HG03571 (cell line): ENCODE results near the gene WWP2.
A peak's percentile ranks its signal among the peaks of the same experiment; 100 is the strongest.
"Not testable (repeated sequence)": the region's sequence is repeated elsewhere in the genome, so short reads cannot be mapped to it uniquely, and the experiment has no call there.

Experiments used
- ATAC-seq: cut with Tn5 transposase; IDR thresholded peaks from one replicate; pipeline ENCODE4 v1.9.1; 2021; ENCODE audit not compliant: unreplicated experiment

WWP2 gene

GRCh38 chr16:69761983-69762813 is at the start of gene WWP2:
WWP2 (plus strand) TSS chr16:69762332; CDS start chr16:69787011, 24,679 bp downstream.
- peak; percentile 78 for ATAC-seq

- no peak for ATAC-seq
These were observed 49.1 kb upstream of the WWP2 start for GRCh38 chr16:69712914-69713581.

DNA sequence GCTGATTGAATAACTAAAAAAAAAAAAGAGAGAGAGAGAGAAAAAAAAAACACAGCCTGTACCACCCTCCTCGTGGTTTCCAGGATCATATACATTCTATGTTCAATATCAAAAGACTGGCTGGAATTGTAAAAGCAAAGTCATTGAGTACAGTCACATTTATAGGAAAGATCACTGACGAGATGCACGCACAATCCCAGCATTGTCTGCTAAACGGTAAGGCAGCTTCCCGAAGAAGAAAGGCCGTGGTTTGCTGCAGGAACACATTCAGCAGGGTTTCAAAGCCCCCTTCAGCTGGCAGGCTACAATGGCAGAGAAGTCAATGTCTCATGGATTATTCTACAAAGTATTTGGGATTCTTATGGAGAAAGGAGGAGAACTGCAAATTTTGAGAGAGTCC is 45.1 kb upstream of the WWP2 start:
- no peak for ATAC-seq

DNA sequence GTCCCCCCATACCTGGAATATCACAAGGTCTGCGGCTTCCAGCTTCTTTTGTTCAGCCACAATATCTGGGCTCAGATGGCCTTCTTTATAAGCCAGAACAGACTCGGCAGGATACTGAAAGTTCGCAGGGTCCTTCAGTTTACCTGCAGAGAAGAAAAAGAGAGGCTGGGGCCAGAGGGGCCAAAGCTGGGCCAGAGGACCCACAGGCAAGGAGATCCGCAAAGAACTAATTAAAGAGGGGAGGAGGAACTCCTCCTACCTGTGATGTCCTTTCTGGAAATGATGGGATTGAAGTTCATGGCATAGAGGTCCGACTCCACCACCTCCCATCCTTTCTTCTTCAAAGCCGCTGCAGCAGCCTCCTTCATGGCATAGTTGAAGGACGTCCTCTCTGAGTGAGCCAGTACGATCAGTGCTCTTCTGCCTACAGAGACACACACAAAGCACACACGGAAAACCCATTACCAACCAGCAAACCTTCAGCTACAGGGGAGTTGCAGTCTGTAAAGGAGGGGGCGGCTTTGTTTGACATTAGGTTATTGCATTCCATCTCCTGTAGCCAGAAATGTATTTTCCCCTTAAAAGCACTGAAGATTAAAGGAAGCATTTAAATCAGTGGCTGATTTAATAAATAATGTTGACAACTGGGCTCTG is 43.9 kb upstream of the WWP2 start:
- no peak for ATAC-seq

DNA sequence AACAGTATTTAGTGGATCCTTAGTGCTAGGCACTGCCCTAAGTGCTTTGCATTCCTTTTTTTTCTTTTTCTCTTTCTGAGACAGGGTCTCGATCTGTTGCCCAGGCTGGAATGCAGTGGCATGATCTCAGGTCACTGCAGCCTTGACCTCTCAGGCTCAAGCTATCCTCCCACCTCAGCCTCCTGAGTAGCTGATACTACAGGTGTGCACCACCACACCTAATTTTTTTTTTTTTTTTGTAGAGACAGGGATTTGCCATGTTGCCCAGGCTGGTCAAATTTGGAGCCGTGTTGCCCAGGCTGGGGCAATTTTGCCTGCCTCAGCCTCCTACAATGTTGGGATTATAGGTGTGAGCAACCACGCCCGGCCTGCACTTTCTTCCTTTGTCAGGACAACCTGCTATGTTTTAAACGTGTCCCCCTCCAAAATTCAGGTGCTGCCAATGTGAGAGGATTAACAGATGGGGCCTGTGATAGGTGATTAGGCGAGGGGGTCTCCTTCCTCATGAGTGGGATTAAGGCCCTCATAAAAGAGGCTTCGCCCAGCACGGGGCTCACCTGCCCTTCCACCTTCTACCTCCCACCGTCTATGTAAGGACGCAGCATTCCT is 41.2 kb upstream of the WWP2 start:
- no peak for ATAC-seq

DNA sequence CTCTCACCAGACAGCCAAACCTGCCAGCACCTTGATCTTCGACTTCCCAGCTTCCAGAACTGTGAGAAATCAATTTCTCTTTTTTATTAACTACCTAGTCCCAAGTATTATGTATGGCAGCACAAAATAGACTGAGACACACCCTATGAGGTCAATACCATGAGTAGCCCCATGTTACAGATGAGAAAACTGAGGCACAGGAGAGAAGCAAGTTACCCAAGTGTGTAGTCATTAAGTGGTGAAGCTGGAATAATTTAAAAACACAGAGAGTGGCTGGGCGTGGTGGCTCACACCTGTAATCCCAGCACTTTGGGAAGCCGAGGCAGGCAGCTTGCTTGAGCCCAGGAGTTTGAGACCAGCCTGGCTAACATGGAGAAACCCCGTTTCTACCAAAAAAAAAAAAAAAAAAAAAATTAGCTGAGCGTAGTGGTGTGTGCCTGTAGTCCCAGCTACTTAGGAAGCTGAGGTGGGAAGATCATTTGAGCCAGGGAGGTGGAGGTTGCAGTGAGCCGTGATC is 40.6 kb upstream of the WWP2 start:
- no peak for ATAC-seq

DNA sequence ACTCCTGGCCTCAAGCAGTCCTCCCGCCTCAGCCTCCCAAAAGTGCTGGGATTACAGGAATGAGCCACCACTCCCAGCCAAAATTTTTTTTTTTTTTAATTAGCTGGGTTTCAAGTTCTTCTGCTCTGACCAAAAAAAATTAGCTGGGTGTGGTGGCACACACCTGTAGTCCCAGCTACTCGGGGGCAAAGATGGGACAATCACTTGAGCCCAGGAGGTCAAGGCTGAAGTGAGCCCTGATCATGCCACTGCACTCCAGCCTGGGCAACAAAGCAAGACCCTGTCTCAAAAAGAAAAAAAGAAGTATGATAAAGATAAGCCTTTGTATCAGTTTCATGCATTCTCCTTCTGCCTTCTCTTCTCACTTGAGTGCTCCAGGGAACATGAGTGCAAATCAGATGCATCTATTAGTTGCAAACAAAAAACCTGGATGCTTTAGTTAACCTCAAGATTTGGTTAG is 37.7 kb upstream of the WWP2 start:
- ATAC-seq = no peak

DNA sequence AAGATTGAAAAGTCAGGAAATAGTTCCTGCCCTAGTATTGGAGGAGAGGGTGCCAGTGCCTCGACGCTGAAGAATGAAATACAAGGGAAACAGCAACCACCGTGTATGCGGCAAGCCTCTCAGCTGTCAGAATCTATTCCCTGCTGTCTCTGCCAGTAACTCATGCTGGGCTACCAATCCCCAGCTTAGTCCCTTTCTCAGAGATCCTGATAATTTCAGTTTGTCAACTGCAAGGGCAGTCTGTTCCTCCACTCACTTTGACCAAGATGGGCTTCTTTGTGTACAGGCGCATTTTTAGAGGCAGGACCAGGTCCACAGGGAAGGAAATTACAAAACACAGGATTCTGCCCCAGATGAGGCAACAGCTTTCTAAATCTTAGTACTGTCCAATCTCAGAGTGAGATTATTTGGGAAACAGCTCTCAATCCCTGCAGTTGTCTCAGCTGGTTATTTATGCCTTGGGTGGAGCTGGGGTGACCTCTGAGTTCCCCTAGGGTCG is 37.1 kb upstream of the WWP2 start:
- no peak for ATAC-seq

DNA sequence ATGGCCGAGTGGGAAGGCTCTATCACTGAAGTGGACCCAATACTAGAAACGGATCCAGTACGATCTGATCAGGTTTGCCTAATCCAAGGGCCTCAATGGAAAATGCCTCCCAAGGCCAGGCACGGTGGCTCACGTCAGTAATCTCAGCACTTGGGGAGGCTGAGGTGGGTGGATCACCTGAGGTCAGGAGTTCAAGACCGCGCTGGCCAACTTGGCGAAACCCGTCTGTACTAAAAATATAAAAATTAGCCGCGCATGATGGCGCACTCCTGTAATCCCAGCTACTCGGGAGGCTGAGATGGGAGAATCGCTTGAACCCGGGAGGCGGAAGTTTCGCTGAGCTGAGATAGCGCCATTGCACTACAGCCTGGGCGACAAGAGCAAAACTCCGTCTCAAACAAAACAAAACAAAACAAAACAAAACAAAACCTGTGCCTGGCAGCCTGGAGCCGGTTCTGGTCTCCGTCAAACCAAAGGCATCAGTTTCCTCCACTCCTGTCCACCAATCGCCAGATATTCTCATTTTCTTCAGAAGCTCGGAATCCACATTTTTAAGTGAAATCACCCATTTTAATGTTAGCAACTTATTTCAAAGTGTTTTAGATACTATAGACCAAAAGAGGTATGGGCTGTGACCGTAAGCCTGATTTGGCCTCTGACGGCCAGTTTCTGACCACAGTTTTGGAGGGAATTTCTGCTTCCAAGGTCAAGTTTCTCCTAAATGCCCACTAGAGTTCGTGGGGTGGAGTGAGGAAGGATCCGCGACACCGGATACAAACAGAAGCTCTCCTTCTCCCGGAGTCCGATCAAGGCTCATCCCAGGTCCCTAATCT is 36.4 kb upstream of the WWP2 start:
- ATAC-seq = no peak

DNA sequence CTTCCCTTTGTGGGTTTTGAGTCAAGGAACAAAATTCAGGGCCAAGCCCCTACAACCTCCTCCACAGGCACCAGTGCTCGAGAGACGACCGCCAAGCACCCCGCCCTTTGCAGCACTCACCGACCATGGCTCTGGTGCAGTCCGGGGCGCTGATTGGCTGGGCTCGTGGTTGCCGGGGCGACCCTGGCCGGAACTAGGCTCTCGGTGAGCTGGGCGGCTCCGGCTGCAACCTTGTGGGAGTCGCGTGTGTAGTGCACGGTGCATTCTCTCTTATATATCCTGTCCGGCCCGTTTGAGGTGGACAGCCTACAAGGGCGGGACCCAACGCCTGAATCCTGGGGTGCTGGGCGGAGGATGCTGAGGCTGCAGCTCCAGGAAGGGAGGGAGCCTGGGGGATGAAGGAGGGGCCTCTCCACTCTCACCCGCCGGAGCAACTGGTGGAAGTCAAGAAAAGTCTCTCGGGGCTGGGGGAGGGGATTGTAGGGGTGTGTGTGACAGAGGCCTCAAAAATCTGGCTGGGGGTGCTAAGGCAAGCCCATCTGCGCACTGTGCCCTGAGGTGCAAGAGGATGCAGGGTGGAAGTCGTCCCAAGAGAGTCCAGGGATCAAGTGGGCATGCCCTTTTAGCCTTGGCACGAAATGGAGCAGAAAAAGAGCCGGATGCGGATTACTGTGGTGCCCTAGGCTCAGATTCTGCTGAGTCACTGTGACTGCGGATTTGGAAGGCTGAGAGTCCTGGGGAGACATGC is 35.6 kb upstream of the WWP2 start, which contains the start of gene NQO1:
NQO1 (minus strand) TSS at position 248 of the 748 bp plus-strand sequence; CDS start at position 127, 121 bp downstream.
- peak; percentile 97 for ATAC-seq

GRCh38 chr16:69727916-69728270 is 34.2 kb upstream of the WWP2 start:
- no peak for ATAC-seq

DNA sequence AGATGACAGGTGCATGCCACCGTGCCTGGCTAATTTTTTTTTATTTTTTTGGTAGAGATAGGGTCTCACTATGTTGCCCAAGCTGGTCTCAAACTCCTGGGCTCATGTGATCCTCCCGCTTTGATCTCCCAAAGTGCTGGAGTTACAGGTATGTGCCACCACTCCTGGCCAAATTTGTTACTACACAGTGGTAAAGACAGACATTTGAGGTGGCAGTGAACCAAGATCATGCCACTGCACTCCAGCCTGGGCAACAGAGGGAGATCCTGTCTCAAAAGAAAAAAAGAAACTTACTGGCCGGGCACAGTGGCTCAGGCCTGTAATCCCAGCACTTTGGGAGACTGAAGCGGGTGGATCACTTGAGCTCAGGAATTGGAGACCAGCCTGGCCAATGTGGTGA is 33.1 kb upstream of the WWP2 start:
- ATAC-seq = not testable (repeated sequence)

DNA sequence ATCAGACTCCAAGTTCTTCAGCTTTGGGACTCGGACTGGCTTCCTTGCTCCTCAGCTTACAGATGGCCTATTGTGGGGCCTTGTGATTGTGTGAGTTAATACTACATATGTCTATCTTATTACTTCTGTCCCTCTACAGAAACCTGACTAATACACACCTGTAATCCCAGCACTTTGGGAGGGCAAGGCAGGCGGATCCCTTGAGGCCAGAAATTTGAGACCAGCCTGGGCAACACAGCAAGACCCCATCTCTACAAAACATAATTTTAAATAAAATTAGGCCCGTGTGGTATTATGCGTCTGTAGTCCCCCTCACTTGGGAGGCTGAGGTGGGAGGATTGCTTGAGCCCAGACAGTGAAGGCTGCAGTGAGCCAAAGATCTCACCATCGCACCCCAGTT is 30.9 kb upstream of the WWP2 start:
- ATAC-seq = not testable (repeated sequence)

DNA sequence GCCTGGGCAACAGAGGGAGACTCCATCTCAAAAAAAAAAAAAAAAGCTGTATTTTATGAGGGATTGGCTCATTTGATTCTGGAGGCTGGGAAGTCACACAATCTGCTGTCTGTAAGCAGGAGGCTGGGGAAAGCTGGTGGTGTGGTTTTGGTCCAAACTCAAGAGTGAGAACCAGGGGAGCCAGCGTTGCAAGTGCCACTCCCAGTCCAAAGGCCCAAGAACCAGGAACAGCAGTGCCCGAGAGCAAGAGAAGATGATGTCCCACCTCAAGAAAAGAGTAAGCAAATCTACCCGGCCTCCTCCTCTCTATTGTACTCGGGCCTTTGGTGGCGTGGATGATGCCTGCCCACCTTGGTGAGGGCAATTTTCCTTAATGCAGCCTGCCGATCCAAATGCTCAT is 30.0 kb upstream of the WWP2 start:
- no peak for ATAC-seq

- ATAC-seq = no peak
These were observed 20.6 kb upstream of the WWP2 start for GRCh38 chr16:69741519-69741918.

GRCh38 chr16:69741951-69742904 is 19.9 kb upstream of the WWP2 start:
- no peak for ATAC-seq

DNA sequence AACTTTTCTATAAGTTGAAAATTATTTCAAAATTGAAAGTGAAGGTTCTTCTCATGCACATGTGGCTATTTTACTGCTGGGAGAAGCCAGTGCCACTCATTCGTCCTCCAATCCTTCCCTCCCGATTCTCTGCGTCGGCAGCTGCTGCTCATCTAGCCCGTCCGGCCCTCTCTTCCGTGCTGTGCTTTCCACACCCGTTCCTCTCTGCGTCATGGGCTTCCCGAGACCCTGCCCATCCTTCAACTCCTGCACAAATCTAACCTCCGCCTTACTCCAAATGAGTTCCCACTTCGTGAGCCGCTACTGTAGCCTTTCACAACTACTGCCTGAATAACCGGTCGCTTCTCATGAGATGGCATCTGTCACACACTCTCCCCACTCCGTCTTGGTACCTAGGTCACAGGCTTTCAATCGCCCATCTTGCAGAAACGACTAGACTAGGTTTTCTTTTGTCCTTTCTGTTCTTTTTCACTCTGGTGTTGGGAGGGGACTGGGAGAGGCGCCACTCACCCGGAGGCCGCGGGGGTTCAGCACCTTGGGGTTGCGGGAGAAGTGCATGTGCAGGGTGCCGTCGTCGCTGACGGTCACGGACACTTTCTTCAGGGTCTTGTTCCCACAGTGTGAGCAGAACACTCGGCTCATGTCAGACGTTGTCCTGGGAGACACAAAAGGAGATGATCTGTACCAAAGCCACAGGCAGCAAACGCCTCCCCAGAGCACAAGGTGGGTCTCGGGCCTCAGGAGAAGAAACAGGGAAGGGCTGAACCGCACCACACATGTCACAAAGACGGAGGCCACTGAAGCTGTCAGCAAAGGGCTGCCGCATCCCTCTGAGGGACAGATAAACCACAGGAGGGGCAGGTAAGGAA is 17.5 kb upstream of the WWP2 start:
- ATAC-seq = no peak
